ENCODE results near the gene PRELP.

Gene PRELP

DNA sequence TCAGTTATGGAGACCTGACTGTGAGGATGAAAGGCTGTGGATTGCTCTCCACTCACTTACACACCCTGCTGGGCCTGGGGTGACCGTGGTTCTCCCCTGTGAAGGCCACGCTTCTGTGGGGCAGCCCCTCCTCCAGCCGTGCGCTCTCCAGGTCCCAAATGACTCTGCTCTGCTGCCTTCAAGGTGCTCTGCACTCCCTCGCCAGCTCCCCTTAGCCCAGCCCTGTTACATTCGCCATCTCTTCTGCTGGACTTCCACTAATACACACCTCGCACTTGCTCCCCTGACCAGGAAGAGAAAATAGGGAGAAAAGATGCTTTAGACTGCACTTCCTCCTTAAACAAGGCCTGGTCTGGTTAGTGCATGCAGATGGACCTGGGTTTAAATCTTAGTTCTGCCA is 42.9 kb downstream of the PRELP start:
- TF ChIP-seq, protein P1, sequence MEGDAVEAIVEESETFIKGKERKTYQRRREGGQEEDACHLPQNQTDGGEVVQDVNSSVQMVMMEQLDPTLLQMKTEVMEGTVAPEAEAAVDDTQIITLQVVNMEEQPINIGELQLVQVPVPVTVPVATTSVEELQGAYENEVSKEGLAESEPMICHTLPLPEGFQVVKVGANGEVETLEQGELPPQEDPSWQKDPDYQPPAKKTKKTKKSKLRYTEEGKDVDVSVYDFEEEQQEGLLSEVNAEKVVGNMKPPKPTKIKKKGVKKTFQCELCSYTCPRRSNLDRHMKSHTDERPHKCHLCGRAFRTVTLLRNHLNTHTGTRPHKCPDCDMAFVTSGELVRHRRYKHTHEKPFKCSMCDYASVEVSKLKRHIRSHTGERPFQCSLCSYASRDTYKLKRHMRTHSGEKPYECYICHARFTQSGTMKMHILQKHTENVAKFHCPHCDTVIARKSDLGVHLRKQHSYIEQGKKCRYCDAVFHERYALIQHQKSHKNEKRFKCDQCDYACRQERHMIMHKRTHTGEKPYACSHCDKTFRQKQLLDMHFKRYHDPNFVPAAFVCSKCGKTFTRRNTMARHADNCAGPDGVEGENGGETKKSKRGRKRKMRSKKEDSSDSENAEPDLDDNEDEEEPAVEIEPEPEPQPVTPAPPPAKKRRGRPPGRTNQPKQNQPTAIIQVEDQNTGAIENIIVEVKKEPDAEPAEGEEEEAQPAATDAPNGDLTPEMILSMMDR (conservative IDR thresholded peaks at IDR 0.05; ENCODE audit: low read length) = no peak

DNA sequence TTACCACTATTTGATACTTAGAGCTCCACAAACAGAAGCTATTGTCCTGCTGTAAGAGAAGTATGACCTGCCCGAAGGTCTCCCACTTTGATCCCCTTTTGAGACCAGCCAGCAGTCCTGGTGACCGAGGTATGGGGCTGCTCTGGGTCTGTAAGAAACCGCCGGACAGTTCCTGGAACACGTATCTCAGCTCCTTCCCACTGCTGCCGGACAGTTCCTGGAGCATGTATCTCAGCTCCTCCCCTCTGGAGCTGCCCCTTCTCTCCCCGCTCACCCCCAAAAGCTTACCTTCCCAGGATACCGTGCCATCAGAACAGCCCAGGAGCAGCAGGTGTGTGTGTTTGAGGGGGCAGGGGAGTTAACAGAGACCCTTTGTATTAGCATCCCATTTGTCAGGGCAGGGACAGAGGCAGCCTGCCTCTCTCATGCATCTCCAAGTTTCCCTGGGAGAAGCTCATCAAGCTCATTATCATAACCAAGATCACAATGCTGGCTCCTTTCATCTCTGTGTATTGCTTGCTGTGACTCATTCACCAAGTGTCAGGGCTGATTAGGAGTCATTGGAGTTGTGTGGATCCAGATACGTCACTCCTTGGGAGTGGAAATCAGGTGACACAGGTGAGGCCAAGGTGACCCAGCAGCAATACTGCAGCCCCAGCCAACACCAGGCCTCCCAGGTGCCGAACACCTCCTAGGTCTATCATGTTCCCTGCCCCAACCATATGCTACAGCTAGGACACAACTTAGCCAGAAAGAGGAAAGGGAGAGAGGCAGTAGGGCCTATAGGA is 43.6 kb downstream of the PRELP start:
- TF ChIP-seq, protein P1 (conservative IDR thresholded peaks at IDR 0.05; ENCODE audit: low read length) = no peak
- DNase-seq (ENCODE audit: low read depth) = no peak
- no peak overlapping the region for H3K4me3 ChIP-seq (ENCODE audit: low read length)

More for the DNA sequence above, 42.9 kb downstream of the PRELP start:
- DNase-seq (ENCODE audit: low read depth) = no peak
- H3K4me3 ChIP-seq (ENCODE audit: low read length) = no peak overlapping the region

DNA sequence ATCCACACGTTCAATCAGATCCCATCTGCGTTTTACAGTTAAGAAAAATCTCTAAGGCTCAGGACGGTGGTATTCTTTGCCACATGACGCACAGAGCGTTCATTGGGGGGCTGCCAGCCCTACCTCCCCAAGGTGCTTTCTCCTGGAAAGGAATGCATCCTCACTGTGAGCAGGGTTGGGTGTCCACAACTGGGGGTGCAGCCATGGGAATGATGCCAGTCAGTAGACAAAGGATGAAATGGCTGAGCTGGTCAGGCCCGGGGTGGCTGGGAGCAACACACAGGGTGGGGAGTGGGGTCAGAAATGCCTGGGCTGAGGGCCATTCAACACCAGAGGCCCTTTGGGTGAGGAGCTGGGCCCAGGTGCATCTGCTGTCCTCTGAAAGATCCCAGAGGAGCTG is 44.3 kb downstream of the PRELP start:
- DNase-seq (ENCODE audit: low read depth) = no peak
- TF ChIP-seq, protein P1 (conservative IDR thresholded peaks at IDR 0.05; ENCODE audit: low read length) = no peak
- H3K4me3 ChIP-seq (ENCODE audit: low read length) = no peak overlapping the region

DNA sequence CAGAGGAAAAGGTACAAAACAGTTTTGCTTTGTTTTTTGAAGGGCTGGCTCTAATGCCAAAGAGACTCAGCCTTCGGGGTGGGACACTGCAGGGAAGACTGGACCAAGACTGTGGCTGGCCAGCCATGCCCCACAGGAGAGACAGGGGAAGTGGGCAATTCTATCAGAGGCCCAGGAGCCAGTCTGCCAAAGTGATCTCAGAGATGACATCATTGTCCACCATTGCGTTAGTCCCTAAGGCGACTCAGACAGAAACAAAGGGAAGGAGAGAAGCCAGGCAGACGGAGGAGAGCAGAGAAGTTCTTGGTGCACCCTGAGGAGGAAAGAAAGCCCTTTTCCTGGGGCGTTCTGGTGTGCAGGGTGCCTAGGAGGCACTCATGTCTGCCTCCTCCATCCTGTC is 44.7 kb downstream of the PRELP start:
- DNase-seq (ENCODE audit: low read depth) = peak; percentile 66
- H3K4me3 ChIP-seq (ENCODE audit: low read length) = no peak overlapping the region
- TF ChIP-seq, protein P1 (conservative IDR thresholded peaks at IDR 0.05; ENCODE audit: low read length) = no peak

DNA sequence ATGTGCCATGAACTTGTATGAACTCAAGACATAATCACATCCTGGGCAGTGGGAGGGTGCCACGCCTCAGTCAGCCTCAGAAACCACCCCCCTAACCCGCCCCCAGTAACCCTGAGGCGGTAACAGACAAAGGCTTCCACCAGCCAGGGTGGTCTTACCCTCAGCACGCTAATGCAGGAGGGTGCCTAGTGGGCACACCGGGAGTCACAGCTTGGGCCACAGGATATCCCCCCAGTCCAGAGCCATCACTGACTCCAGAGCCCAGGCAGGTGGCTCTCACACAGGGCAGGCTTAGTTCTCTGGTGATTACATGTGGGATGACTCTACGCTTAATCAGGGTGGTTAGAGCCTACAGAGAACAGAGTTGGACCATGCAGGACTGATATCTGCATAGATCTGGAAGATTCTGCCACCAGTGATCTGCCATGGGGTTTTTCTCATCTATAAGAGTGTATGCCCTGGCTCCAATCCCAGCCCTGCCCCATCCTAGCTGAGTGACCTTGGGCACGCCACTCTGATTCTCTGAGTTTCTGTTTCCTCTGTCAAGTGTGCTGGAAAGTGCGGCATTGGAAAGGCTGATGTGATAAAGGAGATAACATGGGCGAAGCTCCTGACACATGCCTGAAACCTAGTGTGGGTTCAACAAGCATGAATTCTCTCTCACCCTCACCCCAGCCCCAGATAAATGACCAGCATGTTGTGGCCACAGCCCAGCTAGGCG is 45.6 kb downstream of the PRELP start:
- TF ChIP-seq, protein P1 (conservative IDR thresholded peaks at IDR 0.05; ENCODE audit: low read length) = no peak
- no peak for DNase-seq (ENCODE audit: low read depth)
- H3K4me3 ChIP-seq (ENCODE audit: low read length) = no peak overlapping the region

DNA sequence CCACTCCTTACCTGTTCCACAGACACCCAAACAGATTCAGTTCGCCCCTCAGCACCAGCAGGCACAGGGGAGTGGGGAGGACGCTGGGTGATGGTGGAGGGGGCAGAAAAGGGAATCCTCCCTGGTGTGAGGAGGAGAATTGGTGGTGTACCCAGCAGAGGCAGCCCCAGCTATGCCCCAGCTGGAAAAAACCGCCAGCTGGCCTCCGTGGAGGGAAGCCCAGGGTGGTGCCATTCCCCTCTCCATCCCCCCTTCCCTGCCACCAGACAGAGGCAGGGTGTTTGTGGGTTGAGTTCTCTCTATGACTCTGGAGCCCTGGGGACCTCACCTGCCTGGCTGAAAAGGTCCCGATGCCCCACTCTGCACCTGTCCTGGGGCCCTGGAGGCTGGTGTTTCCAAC is 46.2 kb downstream of the PRELP start:
- no peak overlapping the region for H3K4me3 ChIP-seq (ENCODE audit: low read length)
- TF ChIP-seq, protein P1 (conservative IDR thresholded peaks at IDR 0.05; ENCODE audit: low read length) = no peak
- DNase-seq (ENCODE audit: low read depth) = no peak

DNA sequence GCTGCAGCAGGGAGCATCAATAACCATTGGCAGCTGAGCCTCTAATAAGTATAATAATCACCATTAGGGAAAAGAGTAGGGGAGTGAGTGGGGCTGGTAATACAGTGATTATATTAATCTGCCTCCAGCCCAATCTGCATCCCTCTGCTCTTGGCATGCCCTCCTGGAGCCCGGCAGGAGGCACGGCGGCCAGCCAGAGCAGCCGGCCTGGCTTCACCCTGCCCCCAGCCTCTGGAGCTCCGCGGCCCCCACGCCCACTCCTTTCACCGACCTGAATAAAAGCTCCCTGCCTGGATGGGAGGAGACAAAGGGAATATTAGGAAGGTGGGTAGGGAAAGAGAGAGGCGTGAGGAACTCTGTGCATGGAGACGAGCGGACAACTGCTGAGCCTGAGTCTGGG is 46.6 kb downstream of the PRELP start:
- H3K4me3 ChIP-seq (ENCODE audit: low read length) = no peak overlapping the region
- TF ChIP-seq, protein P1 (conservative IDR thresholded peaks at IDR 0.05; ENCODE audit: low read length) = no peak
- DNase-seq (ENCODE audit: low read depth) = no peak
